GM21367 (cell line): ENCODE measurements around the gene BAG5.

ENCODE experiments used
- ATAC-seq: cut with Tn5 transposase; IDR thresholded peaks from one replicate; pipeline ENCODE4 v1.9.1; 2021; ENCODE audit not compliant: unreplicated experiment

The BAG5 gene

DNA sequence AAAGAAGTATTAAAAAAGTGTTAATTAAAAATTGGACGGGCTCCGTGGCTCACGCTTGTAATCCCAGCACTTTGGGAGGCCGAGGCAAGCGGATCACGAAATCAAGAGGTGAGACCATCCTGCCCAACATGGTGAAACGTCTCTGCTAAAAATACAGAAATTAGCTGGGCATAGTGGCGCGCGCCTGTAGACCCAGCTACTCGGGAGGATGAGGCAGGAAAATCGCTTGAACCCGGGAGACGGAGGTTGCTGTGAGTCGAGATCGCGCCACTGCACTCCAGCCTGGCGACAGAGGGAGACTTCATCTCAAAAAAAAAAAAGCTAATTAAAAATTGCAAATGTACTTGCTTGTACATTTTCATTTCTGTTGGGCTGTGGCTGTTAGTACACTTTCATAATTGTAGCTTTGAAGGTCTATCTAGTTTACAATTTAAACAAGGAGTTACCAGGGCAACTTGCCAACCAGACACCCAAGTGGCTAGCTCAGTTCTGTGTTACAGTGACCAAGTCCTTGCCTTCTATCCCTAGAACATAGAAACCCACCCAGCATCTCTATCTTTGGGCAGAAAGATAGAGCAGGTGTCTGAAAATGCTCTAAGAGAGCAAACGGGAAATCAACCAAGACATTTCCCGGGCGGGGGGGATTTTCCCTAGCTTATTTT, 1.5 kb upstream of the BAG5 start:
- no peak for ATAC-seq

GRCh38 chr14:103563226-103563620, 766 bp upstream of the BAG5 start:
- no peak for ATAC-seq

DNA sequence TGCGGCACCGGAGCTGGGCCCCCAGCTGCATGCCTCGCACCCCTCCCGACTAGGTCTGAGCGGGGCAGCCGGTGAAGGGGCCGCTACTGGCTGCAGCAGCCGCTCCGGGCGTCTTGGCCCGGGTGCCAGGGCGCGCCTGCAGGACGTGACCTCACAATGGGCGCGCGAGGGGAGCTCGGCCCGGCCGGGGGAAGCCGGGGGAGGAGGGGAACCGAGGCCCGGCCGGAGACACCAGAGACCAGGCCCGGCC, 353 bp downstream of the BAG5 start:
- peak; percentile 28 for ATAC-seq

- ATAC-seq: peak; percentile 12
Observed at GRCh38 chr14:103561381-103562178, 877 bp downstream of the BAG5 start.

DNA sequence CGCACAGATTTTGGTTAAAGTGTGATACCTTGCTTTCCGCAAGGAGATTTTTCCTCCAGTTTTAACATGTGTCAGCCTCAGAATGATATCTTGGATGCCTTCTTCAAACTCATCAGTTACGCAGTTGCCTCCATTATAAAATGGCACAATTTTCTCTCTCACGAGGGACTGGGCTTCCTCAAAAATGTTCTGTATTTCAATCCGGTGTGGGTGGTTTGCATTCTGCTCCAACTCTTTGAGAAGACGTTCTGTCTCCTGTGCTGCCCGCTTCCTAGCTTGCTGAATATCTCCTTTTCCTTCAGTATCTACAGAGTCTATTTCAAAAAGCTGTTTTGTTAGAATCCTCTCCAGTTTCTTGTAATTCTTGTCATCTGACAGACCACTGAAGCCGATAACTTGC, 1.8 kb downstream of the BAG5 start:
- ATAC-seq: no peak

DNA sequence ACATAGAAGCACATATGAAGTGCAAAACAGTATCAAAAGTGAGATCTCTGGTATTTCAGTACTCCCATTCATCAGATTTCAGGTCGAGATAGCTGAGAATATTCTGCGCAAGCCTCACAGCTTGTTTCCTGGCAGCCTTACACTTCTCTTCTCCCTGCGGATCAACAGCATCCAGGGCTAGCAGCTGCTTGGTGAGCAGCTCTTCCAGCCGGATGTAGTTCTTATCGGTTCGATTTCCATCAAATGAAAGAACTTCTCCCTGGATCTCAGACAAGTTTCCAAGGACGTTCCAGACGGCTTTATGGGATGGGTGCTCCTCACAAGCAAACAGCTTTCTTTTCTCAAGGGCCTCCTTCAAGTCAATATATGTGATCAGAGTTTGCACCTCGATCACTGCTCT, 2.7 kb downstream of the BAG5 start:
- ATAC-seq: no peak

DNA sequence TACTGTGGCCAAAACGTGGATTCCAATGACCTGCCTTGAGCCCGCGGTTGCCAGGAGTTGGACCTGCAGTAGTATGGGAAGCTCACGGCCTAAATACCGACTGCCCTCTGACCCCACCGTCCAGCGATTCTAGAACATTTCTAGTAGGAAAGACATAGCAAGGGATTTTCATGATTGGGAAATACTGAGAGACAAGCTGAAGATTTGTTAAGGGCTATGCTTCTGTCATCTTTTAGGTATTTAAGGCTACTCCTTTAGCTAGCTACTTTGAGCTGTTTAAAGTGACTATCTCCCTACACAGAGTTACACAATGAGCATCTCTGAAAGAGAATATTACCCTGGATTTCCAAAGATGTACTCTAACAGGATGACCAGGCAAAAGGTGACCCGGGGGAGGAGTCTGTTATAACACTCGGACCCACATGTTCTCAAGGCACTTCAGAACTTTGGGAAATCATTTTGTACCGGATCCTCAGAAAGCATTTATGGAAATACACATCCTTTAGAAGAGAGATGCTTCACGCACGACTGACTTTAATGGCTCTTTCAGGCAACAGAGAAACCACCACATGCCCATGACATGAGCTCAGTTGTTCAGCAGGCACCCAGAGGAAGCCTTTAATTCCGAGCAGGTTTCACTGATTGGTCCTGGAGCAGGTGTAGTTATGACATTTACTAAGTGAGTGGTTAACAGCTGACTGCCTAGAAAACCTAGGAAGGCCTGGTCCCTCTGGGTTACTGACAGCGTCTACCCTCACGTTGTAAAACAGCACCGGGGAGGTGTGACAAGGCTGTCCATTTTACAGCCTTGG, 4.2 kb downstream of the BAG5 start:
- no peak for ATAC-seq

DNA sequence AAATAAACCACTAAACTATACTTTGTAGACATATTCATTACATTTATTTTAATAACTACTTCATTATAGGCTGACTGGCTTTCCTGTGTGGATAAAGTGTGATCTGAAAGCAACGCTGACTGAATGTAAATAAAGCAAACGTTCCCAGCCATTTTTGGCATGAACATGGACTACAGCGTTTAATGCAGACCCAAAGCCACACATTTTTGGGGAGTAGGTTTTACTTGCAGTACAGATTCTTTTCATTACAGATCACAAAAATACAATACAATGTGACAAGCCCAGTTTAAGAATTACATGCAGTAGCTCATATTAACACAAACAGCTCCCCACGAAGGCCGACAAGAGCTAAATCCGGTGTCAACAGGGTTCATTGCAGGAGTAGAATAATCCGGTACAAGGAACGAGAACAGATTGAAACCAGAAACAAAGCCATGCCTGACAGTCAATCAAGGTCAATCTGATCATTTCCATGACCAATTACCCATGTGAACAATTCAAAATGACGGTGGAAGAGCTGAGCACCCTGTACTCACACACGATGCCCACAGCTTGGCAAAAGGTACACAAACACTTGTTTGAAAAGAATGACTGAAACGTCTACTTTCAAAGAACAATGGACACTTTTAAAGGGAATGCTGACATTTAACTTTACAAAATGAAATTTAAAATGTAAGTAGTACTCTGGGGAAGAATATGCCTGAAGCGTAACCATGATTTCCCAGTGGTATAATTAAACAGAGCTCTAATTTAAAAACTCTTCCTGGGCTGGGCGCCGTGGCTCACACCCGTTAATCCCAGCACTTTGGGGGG, 5.3 kb downstream of the BAG5 start:
- ATAC-seq: no peak

GRCh38 chr14:103555559-103556337, 6.7 kb downstream of the BAG5 start:
- no peak for ATAC-seq

DNA sequence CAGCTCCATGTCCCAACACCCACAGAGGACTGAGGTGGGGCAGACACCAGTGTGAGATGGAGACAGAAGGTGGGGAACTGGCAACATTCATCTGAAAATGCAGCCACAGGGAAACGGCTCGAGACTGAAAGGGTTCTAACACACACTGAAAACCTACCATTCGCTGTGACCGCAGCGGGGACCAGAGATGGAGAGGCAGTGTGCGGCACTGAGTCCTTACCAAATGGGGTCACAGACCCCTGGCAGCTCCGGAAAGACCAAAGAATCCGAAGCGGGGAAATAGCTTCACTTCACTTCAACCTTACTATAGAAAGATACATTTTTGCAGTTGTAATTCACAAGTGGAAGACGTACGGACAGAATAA, 9.6 kb downstream of the BAG5 start:
- no peak for ATAC-seq

GRCh38 chr14:103552011-103552845, 10.2 kb downstream of the BAG5 start:
- no peak for ATAC-seq

DNA sequence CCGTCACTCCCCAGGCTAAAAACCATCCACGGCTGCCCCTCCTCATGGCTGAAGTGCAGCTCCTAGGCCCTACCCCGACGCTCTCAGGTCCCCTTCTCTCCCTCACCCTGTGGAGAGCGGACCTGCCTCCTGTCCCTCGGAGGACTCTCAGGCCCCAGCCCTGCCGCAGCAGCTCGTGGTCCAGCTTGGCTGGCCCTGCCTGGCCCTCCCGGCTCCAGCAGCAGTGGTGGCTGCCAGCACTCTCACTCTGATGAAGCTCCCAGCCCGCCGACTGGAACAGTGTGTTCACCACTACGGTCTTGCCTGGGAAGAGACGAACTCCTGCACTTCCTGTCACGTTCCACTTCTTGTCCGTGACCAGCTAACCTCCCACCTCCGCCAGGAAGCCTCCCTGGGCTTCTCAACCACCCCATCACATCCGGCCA, 11.1 kb downstream of the BAG5 start:
- no peak for ATAC-seq

GRCh38 chr14:103550451-103551337, 11.8 kb downstream of the BAG5 start:
- no peak for ATAC-seq

GRCh38 chr14:103549361-103550311, 12.8 kb downstream of the BAG5 start:
- no peak for ATAC-seq

- ATAC-seq: no peak
Observed at GRCh38 chr14:103548463-103549351, 13.8 kb downstream of the BAG5 start.

DNA sequence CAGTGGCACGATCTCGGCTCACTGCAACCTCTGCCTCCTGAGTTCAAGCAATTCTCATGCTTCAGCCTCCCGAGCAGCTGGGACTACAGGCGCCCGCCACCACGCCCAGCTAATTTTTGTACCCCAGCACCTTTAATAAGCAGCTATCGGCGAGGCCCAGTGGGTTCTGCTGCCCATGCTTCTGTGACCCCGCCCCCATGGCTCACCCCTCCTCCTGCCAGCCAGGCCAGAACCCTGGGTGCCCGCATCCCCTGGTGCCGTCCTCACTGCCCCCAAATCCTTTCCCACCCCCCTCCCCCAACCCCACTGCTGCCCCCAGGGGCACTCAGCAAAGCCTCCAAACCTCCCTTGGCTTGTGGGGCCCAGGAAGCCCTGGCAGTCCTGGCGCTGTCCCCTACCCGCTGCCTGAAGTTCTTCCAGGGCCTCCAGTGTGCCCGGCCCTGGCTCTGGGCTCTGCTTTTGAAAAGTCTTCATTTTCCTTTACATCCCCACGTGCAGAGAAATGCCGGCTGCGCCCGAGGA, 14.5 kb downstream of the BAG5 start:
- ATAC-seq: no peak
